SK-N-SH treated with all-trans-retinoic acid at 6 μM for 48 hours (cell line): ENCODE measurements around the gene ST3GAL6.
A peak's percentile ranks its signal among the peaks of the same experiment; 100 is the strongest.

Source experiments
- ATAC-seq: fragments of 200-7000 bp; cut with Tn5 transposase; 3 replicates; pipeline ENCODE4 v1.9.1; 2020; ENCODE audit warnings: mild to moderate bottlenecking, moderate library complexity
- ARNTL ChIP-seq: fragments of 450-650 bp; formaldehyde crosslinking; IDR thresholded peaks from 2 replicates; pipeline ENCODE4 v1.5.0; 2020; ENCODE audit warnings: low read depth, mild to moderate bottlenecking, moderate library complexity, borderline replicate concordance
- BACH2 ChIP-seq: fragments of 250-450 bp; sonication (Bioruptor Pico); IDR thresholded peaks from 2 replicates; pipeline ENCODE4 v1.9.0; 2021; ENCODE audit warnings: mild to moderate bottlenecking, borderline replicate concordance
- CREB5 ChIP-seq: fragments of 250-450 bp; sonication (Bioruptor Pico); IDR thresholded peaks from 2 replicates; pipeline ENCODE4 v1.5.1; 2020; ENCODE audit warnings: low read depth, mild to moderate bottlenecking, moderate library complexity
- CSDC2 ChIP-seq: fragments of 250-450 bp; sonication (Bioruptor Pico); IDR thresholded peaks from 2 replicates; pipeline ENCODE4 v1.5.0; 2020; ENCODE audit warnings: mild to moderate bottlenecking, moderate library complexity
- CSRNP3 ChIP-seq: fragments of 250-450 bp; sonication (Bioruptor Pico); IDR thresholded peaks from 2 replicates; pipeline ENCODE4 v1.5.1; 2021; ENCODE audit warnings: mild to moderate bottlenecking, moderate library complexity
- GLIS3 ChIP-seq: fragments of 250-450 bp; sonication (Bioruptor Pico); IDR thresholded peaks from 2 replicates; pipeline ENCODE4 v1.5.0; 2020; ENCODE audit warnings: mild to moderate bottlenecking, moderate library complexity
- ISL1 ChIP-seq: fragments of 250-450 bp; sonication (Bioruptor Pico); IDR thresholded peaks from 2 replicates; pipeline ENCODE4 v2.1.2; 2022; ENCODE audit warnings: mild to moderate bottlenecking, moderate library complexity
- PATZ1 ChIP-seq: fragments of 250-450 bp; sonication (Bioruptor Pico); IDR thresholded peaks from 2 replicates; pipeline ENCODE4 v1.8.0; 2020; ENCODE audit warnings: mild to moderate bottlenecking, moderate library complexity, borderline replicate concordance
- PPARA ChIP-seq: fragments of 250-450 bp; sonication (Bioruptor Pico); IDR thresholded peaks from 2 replicates; pipeline ENCODE4 v1.5.0; 2020; ENCODE audit warnings: mild to moderate bottlenecking, borderline replicate concordance
- RARB ChIP-seq: fragments of 250-450 bp; sonication (Bioruptor Pico); IDR thresholded peaks from 2 replicates; pipeline ENCODE4 v1.8.0; 2021; ENCODE audit warnings: mild to moderate bottlenecking, moderate library complexity
- TOX ChIP-seq: fragments of 250-450 bp; sonication (Bioruptor Pico); IDR thresholded peaks from 2 replicates; pipeline ENCODE4 v1.8.0; 2021; ENCODE audit warnings: mild to moderate bottlenecking, moderate library complexity, borderline replicate concordance
- TSHZ2 ChIP-seq: fragments of 250-450 bp; sonication (Bioruptor Pico); IDR thresholded peaks from 2 replicates; pipeline ENCODE4 v1.5.0; 2020; ENCODE audit warnings: mild to moderate bottlenecking, moderate library complexity
- ZC3H10 ChIP-seq: fragments of 250-450 bp; sonication (Bioruptor Pico); IDR thresholded peaks from 2 replicates; pipeline ENCODE4 v1.5.1; 2021; ENCODE audit warnings: mild to moderate bottlenecking, moderate library complexity
- ZFP3 ChIP-seq: fragments of 250-450 bp; sonication (Bioruptor Pico); IDR thresholded peaks from 2 replicates; pipeline ENCODE4 v1.5.0; 2020; ENCODE audit warnings: mild to moderate bottlenecking, moderate library complexity
- ZNF70 ChIP-seq: fragments of 450-650 bp; formaldehyde crosslinking; IDR thresholded peaks from 2 replicates; pipeline ENCODE4 v1.5.0; 2020; ENCODE audit warnings: mild to moderate bottlenecking, moderate library complexity
- ZNF8 ChIP-seq: fragments of 450-650 bp; formaldehyde crosslinking; IDR thresholded peaks from 2 replicates; pipeline ENCODE4 v1.5.0; 2020; ENCODE audit warnings: mild to moderate bottlenecking, moderate library complexity

The ST3GAL6 gene

GRCh38 chr3:98722389-98722788 lies 40.8 kb upstream of the ST3GAL6 start:
- no peak for TF ChIP-seq TOX (CRISPR knock-in tag)
- TF ChIP-seq ZNF8 (CRISPR knock-in tag) = no peak
- TF ChIP-seq TSHZ2 (CRISPR knock-in tag) = no peak
- no peak for TF ChIP-seq ZFP3 (CRISPR knock-in tag)
- no peak for TF ChIP-seq CSRNP3 (CRISPR knock-in tag)
- no peak for TF ChIP-seq CREB5 (CRISPR knock-in tag)
- no peak for TF ChIP-seq RARB (CRISPR knock-in tag)
- no peak for TF ChIP-seq PPARA
- no peak for TF ChIP-seq CSDC2
- no peak for TF ChIP-seq ISL1 (CRISPR knock-in tag)
- no peak for TF ChIP-seq GLIS3 (CRISPR knock-in tag)
- no peak for TF ChIP-seq BACH2 (CRISPR knock-in tag)
- no peak for TF ChIP-seq PATZ1 (CRISPR knock-in tag)
- TF ChIP-seq, all 23 proteins: peak for 0
- ATAC-seq = no peak

GRCh38 chr3:98725352-98725751 lies 37.8 kb upstream of the ST3GAL6 start:
- no peak for ATAC-seq
- no peak for TF ChIP-seq ARNTL (CRISPR knock-in tag)

GRCh38 chr3:98726084-98726483 lies 37.1 kb upstream of the ST3GAL6 start:
- peak; percentile 75 for ATAC-seq
- TF ChIP-seq ZFP3 (CRISPR knock-in tag) (peak; percentile 79; the same call in 1 of the 2 replicates), PATZ1 (CRISPR knock-in tag) (no peak), ZC3H10 (CRISPR knock-in tag) (no peak)

- ATAC-seq = no peak
- TF ChIP-seq CSRNP3 (CRISPR knock-in tag) (no peak), ZNF70 (CRISPR knock-in tag) (no peak), ZFP3 (CRISPR knock-in tag) (no peak)
Observed at GRCh38 chr3:98727638-98728037, 35.5 kb upstream of the ST3GAL6 start.
